ENCODE measurements around the gene PPP4R2.
"Not testable (repeated sequence)": the region's sequence is repeated elsewhere in the genome, so short reads cannot be mapped to it uniquely, and the experiment has no call there.

DNA sequence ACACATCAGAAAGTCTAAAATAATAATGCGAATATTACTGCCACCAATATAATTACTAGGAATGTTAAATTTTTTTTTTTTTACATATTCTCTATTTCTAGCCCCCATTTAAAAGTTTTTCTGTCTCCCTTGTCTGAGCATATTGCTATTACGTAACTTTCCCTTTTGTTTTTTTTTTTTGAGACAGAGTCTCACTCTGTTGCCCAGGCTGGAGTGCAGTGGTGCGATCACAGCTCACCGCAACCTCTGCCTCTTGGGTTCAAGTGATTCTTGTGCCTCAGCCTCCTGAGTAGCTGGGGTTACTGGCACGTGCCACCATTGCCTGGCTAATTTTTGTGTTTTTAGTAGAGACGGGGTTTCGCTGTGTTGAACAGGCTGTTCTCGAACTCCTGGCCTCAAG lies 6.4 kb downstream of the PPP4R2 start:
- TF ChIP-seq BACH2 (CRISPR knock-in tag; IDR thresholded peaks at IDR 0.05; ENCODE audit: borderline replicate concordance); GLIS3 (CRISPR knock-in tag; IDR thresholded peaks at IDR 0.05); SNAI2 (CRISPR knock-in tag; IDR thresholded peaks at IDR 0.05); TOX (CRISPR knock-in tag; IDR thresholded peaks at IDR 0.05; ENCODE audit: borderline replicate concordance); OSR1 (CRISPR knock-in tag; IDR thresholded peaks at IDR 0.05); PPARA (CRISPR knock-in tag; IDR thresholded peaks at IDR 0.05; ENCODE audit: borderline replicate concordance): not testable (repeated sequence)
- TF ChIP-seq, protein P1, sequence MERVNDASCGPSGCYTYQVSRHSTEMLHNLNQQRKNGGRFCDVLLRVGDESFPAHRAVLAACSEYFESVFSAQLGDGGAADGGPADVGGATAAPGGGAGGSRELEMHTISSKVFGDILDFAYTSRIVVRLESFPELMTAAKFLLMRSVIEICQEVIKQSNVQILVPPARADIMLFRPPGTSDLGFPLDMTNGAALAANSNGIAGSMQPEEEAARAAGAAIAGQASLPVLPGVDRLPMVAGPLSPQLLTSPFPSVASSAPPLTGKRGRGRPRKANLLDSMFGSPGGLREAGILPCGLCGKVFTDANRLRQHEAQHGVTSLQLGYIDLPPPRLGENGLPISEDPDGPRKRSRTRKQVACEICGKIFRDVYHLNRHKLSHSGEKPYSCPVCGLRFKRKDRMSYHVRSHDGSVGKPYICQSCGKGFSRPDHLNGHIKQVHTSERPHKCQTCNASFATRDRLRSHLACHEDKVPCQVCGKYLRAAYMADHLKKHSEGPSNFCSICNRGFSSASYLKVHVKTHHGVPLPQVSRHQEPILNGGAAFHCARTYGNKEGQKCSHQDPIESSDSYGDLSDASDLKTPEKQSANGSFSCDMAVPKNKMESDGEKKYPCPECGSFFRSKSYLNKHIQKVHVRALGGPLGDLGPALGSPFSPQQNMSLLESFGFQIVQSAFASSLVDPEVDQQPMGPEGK (CRISPR knock-in tag; IDR thresholded peaks at IDR 0.05; ENCODE audit: borderline replicate concordance) = not testable (repeated sequence)
- TF ChIP-seq, protein P2, sequence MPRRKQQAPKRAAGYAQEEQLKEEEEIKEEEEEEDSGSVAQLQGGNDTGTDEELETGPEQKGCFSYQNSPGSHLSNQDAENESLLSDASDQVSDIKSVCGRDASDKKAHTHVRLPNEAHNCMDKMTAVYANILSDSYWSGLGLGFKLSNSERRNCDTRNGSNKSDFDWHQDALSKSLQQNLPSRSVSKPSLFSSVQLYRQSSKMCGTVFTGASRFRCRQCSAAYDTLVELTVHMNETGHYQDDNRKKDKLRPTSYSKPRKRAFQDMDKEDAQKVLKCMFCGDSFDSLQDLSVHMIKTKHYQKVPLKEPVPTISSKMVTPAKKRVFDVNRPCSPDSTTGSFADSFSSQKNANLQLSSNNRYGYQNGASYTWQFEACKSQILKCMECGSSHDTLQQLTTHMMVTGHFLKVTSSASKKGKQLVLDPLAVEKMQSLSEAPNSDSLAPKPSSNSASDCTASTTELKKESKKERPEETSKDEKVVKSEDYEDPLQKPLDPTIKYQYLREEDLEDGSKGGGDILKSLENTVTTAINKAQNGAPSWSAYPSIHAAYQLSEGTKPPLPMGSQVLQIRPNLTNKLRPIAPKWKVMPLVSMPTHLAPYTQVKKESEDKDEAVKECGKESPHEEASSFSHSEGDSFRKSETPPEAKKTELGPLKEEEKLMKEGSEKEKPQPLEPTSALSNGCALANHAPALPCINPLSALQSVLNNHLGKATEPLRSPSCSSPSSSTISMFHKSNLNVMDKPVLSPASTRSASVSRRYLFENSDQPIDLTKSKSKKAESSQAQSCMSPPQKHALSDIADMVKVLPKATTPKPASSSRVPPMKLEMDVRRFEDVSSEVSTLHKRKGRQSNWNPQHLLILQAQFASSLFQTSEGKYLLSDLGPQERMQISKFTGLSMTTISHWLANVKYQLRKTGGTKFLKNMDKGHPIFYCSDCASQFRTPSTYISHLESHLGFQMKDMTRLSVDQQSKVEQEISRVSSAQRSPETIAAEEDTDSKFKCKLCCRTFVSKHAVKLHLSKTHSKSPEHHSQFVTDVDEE (CRISPR knock-in tag; IDR thresholded peaks at IDR 0.05) = not testable (repeated sequence)
- TF ChIP-seq, protein P3, sequence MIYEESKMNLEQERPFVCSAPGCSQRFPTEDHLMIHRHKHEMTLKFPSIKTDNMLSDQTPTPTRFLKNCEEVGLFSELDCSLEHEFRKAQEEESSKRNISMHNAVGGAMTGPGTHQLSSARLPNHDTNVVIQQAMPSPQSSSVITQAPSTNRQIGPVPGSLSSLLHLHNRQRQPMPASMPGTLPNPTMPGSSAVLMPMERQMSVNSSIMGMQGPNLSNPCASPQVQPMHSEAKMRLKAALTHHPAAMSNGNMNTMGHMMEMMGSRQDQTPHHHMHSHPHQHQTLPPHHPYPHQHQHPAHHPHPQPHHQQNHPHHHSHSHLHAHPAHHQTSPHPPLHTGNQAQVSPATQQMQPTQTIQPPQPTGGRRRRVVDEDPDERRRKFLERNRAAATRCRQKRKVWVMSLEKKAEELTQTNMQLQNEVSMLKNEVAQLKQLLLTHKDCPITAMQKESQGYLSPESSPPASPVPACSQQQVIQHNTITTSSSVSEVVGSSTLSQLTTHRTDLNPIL (CRISPR knock-in tag; IDR thresholded peaks at IDR 0.05; ENCODE audit: low read depth) = not testable (repeated sequence)

All from SK-N-SH treated with all-trans-retinoic acid at 6 μM for 48 hours (cell line).